Measurements from ENCODE around the gene ECHDC1. TPM values are rescaled to one million over a fixed set of nuclear protein-coding genes. Genes with fewer than 3 reads are reported as not detected.
"Not testable (repeated sequence)": the region's sequence is repeated elsewhere in the genome, so short reads cannot be mapped to it uniquely, and the experiment has no call there.

Gene ECHDC1
- total and polyA plus RNA-seq, 2 experiments from 2014 or later, result 60.8 to 75.6 TPM

DNA sequence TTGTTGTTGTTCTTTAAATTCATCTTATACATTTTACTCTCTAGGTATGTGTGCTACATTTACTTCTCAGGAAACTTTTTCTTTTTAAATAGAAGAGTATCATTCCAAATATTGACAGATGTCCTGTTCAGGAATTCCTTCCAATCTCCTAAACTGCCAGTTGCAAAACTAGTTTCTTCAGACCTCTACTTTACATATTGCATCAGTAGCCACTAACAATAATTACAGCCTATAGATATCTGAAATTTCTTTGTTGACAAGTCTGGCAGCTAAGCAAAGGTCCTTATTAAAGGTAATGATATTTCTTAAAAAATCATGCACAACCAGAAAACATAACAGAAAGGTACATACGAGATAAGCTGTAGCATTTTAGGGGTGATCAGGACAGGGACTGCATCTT, 4.5 kb downstream of the ECHDC1 start:
- no peak overlapping the region for H3K4me3 ChIP-seq
- WGBS, 2 experiments (ENCODE audit: low coverage in 1 of 2, low lambda C conversion rate in 2 of 2, missing lambda C conversion rate in 2 of 2), result 94 to 100% methylated on average over 1 of the region's 1 CpG
- H3K4me1 ChIP-seq (ENCODE audit: insufficient read depth), result peaks cover 37% of the 10 kb centered on the region
- no peak overlapping the region for H2AFZ ChIP-seq
- H3K9me3 ChIP-seq (ENCODE audit: low read depth), result no peaks in the 10 kb centered on the region
- no peaks in the 10 kb centered on the region for H3K9me2 ChIP-seq (ENCODE audit: insufficient read depth)
- peaks cover 95% of the 10 kb centered on the region for H3K79me2 ChIP-seq (ENCODE audit: insufficient read depth)
- no peak for DNase-seq
- H3K4me2 ChIP-seq (ENCODE audit: unreplicated experiment), result peak overlapping the region; percentile 1
- in situ Hi-C loops (cut with MboI), result no loop called here
- no peaks in the 10 kb centered on the region for H3K27me3 ChIP-seq (replicated peaks; ENCODE audit: insufficient read depth)
- no peak overlapping the region for H3K27ac ChIP-seq
- H3F3A ChIP-seq (ENCODE audit: insufficient read depth), result peaks cover 12% of the 10 kb centered on the region
- no peaks in the 10 kb centered on the region for H4K20me1 ChIP-seq (ENCODE audit: insufficient read depth)
- H3K36me3 ChIP-seq (ENCODE audit: low read depth), result no peaks in the 10 kb centered on the region
- no peak overlapping the region for H3K9ac ChIP-seq
- TF ChIP-seq EZH2phosphoT487 (IDR thresholded peaks at IDR 0.05; ENCODE audit: insufficient read depth, low read depth) (no peak), EZH2 (IDR thresholded peaks at IDR 0.05; ENCODE audit: insufficient read depth, poor library complexity, severe bottlenecking) (no peak)

DNA sequence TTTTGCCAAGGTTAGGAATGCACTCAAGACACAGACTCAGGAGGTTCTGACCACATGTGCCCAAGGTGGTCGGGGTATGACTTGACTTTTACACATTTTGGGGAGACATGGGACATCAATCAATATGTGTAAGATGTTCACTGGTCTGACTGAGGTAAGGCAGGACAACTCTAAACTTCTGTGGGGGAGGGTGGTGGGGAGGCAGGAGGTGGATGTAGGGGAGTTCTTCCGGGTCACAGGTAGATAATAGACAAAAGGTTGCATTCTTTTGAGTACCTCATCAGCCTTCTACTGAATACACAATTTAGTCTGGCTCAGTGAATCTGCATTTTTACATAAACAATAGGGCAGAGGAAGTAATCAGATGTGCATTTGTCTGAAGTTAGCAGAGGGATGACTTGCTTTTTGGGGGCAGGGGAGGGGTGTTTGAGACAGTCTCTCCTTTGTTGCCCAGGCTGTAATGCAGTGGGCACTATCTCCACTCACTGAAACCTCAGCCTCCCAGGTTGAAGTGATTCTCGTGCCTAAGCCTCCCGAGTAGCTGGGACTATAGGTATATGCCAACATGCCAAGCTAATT, 10.9 kb downstream of the ECHDC1 start:
- Histone ChIP-seq H3K27ac (no peak overlapping the region), H3K79me2 (ENCODE audit: insufficient read depth) (peaks cover 82% of the 10 kb centered on the region), H3K27me3 (replicated peaks; ENCODE audit: insufficient read depth) (no peaks in the 10 kb centered on the region), H3K4me2 (ENCODE audit: unreplicated experiment) (no peak overlapping the region), H3K4me1 (ENCODE audit: insufficient read depth) (peaks cover 19% of the 10 kb centered on the region), H3K9me3 (ENCODE audit: low read depth) (no peaks in the 10 kb centered on the region), H3K9ac (no peak overlapping the region), H3K36me3 (ENCODE audit: low read depth) (peaks cover 14% of the 10 kb centered on the region), H3F3A (ENCODE audit: insufficient read depth) (0 out of 2 replicates have a peak, but pooled peaks cover 4% of the 10 kb centered on the region), H4K20me1 (ENCODE audit: insufficient read depth) (no peaks in the 10 kb centered on the region), H2AFZ (no peak overlapping the region), H3K4me3 (no peak overlapping the region), H3K9me2 (ENCODE audit: insufficient read depth) (no peaks in the 10 kb centered on the region)
- in situ Hi-C loops (cut with MboI), result no loop called here
- 59 to 69% methylated on average over 4 of the region's 4 CpGs for WGBS, 2 experiments (ENCODE audit: low coverage in 1 of 2, low lambda C conversion rate in 2 of 2, missing lambda C conversion rate in 2 of 2)
- DNase-seq, result no peak
- TF ChIP-seq EZH2 (IDR thresholded peaks at IDR 0.05; ENCODE audit: insufficient read depth, poor library complexity, severe bottlenecking) (no peak), EZH2phosphoT487 (IDR thresholded peaks at IDR 0.05; ENCODE audit: insufficient read depth, low read depth) (no peak)

DNA sequence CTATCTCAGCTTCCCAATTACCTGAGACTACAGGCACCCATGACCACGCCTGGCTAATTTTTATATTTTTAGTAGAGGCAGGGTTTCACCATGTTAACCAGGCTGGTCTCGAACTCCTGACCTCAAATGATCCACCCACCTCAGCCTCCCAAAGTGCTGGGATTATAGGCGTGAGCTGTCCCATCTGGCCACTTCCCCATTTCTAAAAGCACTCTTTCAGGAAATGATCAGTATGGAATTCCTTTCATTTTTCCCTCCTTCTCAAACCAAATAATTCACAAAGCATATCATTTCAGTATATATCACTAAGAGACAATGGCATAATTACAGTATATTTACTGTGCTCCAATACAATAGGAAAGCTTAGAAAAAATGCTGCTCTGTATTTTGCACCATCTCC, 12.2 kb downstream of the ECHDC1 start:
- H3K9ac ChIP-seq; in situ Hi-C loops (cut with MboI); H4K20me1 ChIP-seq (ENCODE audit: insufficient read depth); H3K4me3 ChIP-seq; DNase-seq; H3K27ac ChIP-seq; H3K9me2 ChIP-seq (ENCODE audit: insufficient read depth); H3F3A ChIP-seq (ENCODE audit: insufficient read depth); H3K4me2 ChIP-seq (ENCODE audit: unreplicated experiment); H3K27me3 ChIP-seq (replicated peaks; ENCODE audit: insufficient read depth); H3K9me3 ChIP-seq (ENCODE audit: low read depth); H2AFZ ChIP-seq: not testable (repeated sequence)
- H3K4me1 ChIP-seq (ENCODE audit: insufficient read depth), result peaks cover 21% of the 10 kb centered on the region
- WGBS, 2 experiments (ENCODE audit: low coverage in 1 of 2, low lambda C conversion rate in 2 of 2, missing lambda C conversion rate in 2 of 2), result 95 to 96% methylated on average over 3 of the region's 3 CpGs
- peaks cover 78% of the 10 kb centered on the region for H3K79me2 ChIP-seq (ENCODE audit: insufficient read depth)
- peaks cover 14% of the 10 kb centered on the region for H3K36me3 ChIP-seq (ENCODE audit: low read depth)

DNA sequence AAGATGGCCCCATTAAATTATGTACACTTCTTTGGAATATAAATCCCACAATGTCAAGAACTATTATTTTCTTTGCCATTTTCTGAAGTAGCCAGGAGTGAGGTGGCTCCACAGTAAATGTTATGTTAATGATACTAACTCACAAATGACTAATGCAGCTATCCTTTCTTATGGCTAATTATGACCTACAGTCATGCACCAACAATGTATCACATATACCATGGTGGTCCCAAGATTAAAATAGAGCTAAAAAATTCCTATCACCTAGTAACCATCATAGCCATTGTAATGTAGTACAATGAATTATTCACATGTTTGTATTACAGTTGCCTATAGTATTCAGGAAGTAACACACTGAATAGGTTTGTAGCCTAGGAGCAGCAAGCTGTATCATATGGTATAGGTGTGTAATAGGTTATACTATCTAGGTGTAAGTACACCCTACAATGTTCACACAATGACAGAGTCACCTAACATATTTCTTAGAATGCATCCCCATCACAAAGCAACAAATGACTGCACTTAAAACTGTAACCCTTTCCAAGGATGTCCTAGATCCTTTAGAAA, 15.3 kb downstream of the ECHDC1 start:
- no peak for TF ChIP-seq EZH2phosphoT487 (IDR thresholded peaks at IDR 0.05; ENCODE audit: insufficient read depth, low read depth)
- Histone ChIP-seq H3F3A (ENCODE audit: insufficient read depth) (0 out of 2 replicates have a peak, but pooled peaks cover 4% of the 10 kb centered on the region), H3K9ac (no peak overlapping the region), H3K79me2 (ENCODE audit: insufficient read depth) (peaks cover 59% of the 10 kb centered on the region), H3K27ac (peak overlapping the region; percentile 33), H2AFZ (no peak overlapping the region), H3K4me3 (no peak overlapping the region), H3K9me3 (ENCODE audit: low read depth) (no peaks in the 10 kb centered on the region), H3K9me2 (ENCODE audit: insufficient read depth) (no peaks in the 10 kb centered on the region), H3K4me2 (ENCODE audit: unreplicated experiment) (no peak overlapping the region), H4K20me1 (ENCODE audit: insufficient read depth) (no peaks in the 10 kb centered on the region), H3K36me3 (ENCODE audit: low read depth) (peaks cover 23% of the 10 kb centered on the region), H3K4me1 (ENCODE audit: insufficient read depth) (peaks cover 21% of the 10 kb centered on the region), H3K27me3 (replicated peaks; ENCODE audit: insufficient read depth) (no peaks in the 10 kb centered on the region)
- DNase-seq, result peak; percentile 46
- in situ Hi-C loops (cut with MboI), result no loop called here

DNA sequence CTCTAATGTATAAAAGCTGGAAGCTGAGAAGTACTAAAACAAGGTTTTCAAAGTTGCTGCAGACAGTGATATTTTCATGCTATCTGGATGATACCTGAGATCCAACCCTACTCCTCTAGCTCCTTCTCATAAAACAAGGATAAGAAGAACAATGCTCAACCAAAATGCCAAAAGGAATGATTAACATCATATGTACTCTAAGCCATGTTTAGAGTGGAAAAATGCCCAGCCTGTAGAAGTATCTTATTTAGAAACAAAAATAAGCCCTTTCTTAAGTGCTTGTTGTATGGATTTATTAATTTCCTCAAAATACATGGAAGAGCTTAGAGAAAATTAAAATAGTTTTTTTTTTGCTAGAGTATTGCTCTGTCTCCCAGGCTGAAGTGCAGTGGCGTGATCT, 23.7 kb downstream of the ECHDC1 start:
- WGBS, 2 experiments (ENCODE audit: low coverage in 1 of 2, low lambda C conversion rate in 2 of 2, missing lambda C conversion rate in 2 of 2), result 100% methylated on average over 1 of the region's 1 CpG
- H3K9me2 ChIP-seq (ENCODE audit: insufficient read depth), result no peaks in the 10 kb centered on the region
- TF ChIP-seq EZH2phosphoT487 (IDR thresholded peaks at IDR 0.05; ENCODE audit: insufficient read depth, low read depth), result no peak
- no peak for TF ChIP-seq EZH2 (IDR thresholded peaks at IDR 0.05; ENCODE audit: insufficient read depth, poor library complexity, severe bottlenecking)
- no peaks in the 10 kb centered on the region for H4K20me1 ChIP-seq (ENCODE audit: insufficient read depth)
- no peaks in the 10 kb centered on the region for H3K27me3 ChIP-seq (replicated peaks; ENCODE audit: insufficient read depth)
- no peak overlapping the region for H3K9ac ChIP-seq
- peaks cover 27% of the 10 kb centered on the region for H3K36me3 ChIP-seq (ENCODE audit: low read depth)
- peaks cover 43% of the 10 kb centered on the region for H3K79me2 ChIP-seq (ENCODE audit: insufficient read depth)
- H3K4me1 ChIP-seq (ENCODE audit: insufficient read depth), result no peaks in the 10 kb centered on the region
- H3K27ac ChIP-seq, result no peak overlapping the region
- no peak for DNase-seq
- H3K4me3 ChIP-seq, result no peak overlapping the region
- no peaks in the 10 kb centered on the region for H3K9me3 ChIP-seq (ENCODE audit: low read depth)
- H2AFZ ChIP-seq, result no peak overlapping the region
- in situ Hi-C loops (cut with MboI), result no loop called here
- H3F3A ChIP-seq (ENCODE audit: insufficient read depth), result no peaks in the 10 kb centered on the region
- no peak overlapping the region for H3K4me2 ChIP-seq (ENCODE audit: unreplicated experiment)

Measured in GM23248 (cell line).